ENCODE results near the gene C2CD4A. TPM values are rescaled to one million over a fixed set of nuclear protein-coding genes. Genes with fewer than 3 reads are reported as not detected.

The C2CD4A gene
- total and polyA plus RNA-seq, 8 donors, result 1.2 to 16.1 (median 2.7) TPM

DNA sequence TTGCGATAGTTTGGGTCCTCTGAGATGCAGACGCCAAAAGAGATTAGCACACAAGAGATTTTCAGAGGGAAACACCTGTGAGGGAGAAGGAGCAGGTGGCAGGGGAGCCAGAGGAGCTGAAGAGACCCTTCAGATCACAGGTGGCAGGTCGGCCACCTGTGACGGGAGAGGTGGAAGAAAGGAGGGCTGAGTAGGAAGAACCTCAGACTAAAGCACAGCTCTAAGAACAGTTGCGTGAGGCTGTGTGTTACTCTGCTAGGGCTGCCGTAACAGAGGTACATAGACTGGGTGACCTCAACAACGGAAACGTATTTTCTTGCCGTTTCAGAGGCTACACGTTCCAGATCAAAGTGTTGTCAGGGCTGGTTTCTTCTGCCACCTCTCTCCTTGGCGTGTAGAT is 38.5 kb downstream of the C2CD4A start:
- intact Hi-C loops (cut with DNase I), result no loop called here
- no peak for FAIRE-seq
- no peaks in the 10 kb centered on the region for H3K9me3 ChIP-seq
- peaks cover 13 to 18% (median 17%) of the 10 kb centered on the region in 3 donors for H3K4me1 ChIP-seq
- H3K27ac ChIP-seq, result no peak overlapping the region
- H3K27me3 ChIP-seq, result no peaks in the 10 kb centered on the region
- H3K4me3 ChIP-seq, result no peak overlapping the region
- 94 to 95% methylated on average over 11 of the region's 11 CpGs for WGBS, 2 donors
- DNase-seq, result no peak
- TF ChIP-seq, protein P1, sequence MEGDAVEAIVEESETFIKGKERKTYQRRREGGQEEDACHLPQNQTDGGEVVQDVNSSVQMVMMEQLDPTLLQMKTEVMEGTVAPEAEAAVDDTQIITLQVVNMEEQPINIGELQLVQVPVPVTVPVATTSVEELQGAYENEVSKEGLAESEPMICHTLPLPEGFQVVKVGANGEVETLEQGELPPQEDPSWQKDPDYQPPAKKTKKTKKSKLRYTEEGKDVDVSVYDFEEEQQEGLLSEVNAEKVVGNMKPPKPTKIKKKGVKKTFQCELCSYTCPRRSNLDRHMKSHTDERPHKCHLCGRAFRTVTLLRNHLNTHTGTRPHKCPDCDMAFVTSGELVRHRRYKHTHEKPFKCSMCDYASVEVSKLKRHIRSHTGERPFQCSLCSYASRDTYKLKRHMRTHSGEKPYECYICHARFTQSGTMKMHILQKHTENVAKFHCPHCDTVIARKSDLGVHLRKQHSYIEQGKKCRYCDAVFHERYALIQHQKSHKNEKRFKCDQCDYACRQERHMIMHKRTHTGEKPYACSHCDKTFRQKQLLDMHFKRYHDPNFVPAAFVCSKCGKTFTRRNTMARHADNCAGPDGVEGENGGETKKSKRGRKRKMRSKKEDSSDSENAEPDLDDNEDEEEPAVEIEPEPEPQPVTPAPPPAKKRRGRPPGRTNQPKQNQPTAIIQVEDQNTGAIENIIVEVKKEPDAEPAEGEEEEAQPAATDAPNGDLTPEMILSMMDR (IDR thresholded peaks at IDR 0.05), result no peak
- no peaks in the 10 kb centered on the region for H3K36me3 ChIP-seq
- no peak for ATAC-seq

- DNase-seq (no peak), ATAC-seq (no peak), FAIRE-seq (no peak)
- Histone ChIP-seq H3K4me3 (no peak overlapping the region), H3K27ac (no peak overlapping the region), H3K4me1 (peaks cover 20 to 26% (median 22%) of the 10 kb centered on the region in 3 donors), H3K9me3 (no peaks in the 10 kb centered on the region), H3K27me3 (no peaks in the 10 kb centered on the region), H3K36me3 (no peaks in the 10 kb centered on the region)
- intact Hi-C loops (cut with DNase I), result no loop called here
- TF ChIP-seq, protein P1 (IDR thresholded peaks at IDR 0.05), result no peak
- 98% methylated on average over 3 of the region's 3 CpGs for WGBS, 2 donors
Measured at GRCh38 chr15:62106096-62106495, 39.3 kb downstream of the C2CD4A start.

DNA sequence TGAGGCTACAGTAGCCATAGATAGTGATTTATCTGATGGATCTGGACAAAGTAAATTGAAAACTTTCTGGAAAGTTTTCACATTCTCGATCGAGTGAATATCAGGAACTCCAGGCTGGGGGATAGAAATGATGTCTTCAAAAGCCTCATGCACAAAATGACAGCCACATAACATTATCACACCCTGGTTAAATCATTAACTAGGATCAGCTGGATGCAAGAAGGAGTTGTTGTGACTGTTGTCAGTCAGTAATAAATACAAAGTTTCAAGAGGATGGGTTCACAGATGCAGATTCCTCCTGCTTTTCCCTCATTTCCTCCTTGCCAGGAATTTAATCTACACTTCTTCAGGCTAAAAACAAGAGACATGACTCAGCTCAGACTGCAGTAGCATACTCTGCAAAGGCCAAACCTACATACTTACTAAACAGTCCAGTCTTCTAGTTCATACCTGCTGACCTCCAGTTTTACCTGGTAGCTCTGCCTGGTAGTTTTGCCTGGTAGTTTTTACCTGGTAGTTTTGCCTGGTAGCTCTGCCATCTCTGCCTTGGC is 40.9 kb downstream of the C2CD4A start:
- Histone ChIP-seq H3K4me1 (peaks cover 26 to 31% (median 29%) of the 10 kb centered on the region in 3 donors), H3K9me3 (no peaks in the 10 kb centered on the region), H3K36me3 (no peaks in the 10 kb centered on the region), H3K27me3 (no peaks in the 10 kb centered on the region), H3K27ac (no peak overlapping the region), H3K4me3 (no peak overlapping the region)
- TF ChIP-seq, protein P1 (IDR thresholded peaks at IDR 0.05), result no peak
- DNase-seq, result no peak
- ATAC-seq, result peak in 2 of 4 donors; percentile 15 to 40
- FAIRE-seq, result no peak
- intact Hi-C loops (cut with DNase I), result no loop called here
- WGBS, 2 donors, result 15 to 22% methylated on average over 2 of the region's 2 CpGs

- H3K9me3 ChIP-seq, result no peaks in the 10 kb centered on the region
- FAIRE-seq, result no peak
- DNase-seq, result no peak
Measured at GRCh38 chr15:62108411-62108810, 41.6 kb downstream of the C2CD4A start.

GRCh38 chr15:62109437-62109836 is 42.7 kb downstream of the C2CD4A start:
- WGBS, 2 donors, result 63 to 74% methylated on average over 1 of the region's 1 CpG
- Histone ChIP-seq H3K9me3 (no peaks in the 10 kb centered on the region), H3K4me3 (no peak overlapping the region), H3K36me3 (no peaks in the 10 kb centered on the region), H3K27me3 (no peaks in the 10 kb centered on the region), H3K27ac (peak overlapping the region in 2 of 4 donors; percentile 76 to 84), H3K4me1 (peaks cover 32 to 38% (median 37%) of the 10 kb centered on the region in 3 donors)
- TF ChIP-seq, protein P1 (IDR thresholded peaks at IDR 0.05), result no peak
- ATAC-seq (no peak), FAIRE-seq (no peak), DNase-seq (no peak)
- intact Hi-C loops (cut with DNase I), result no loop called here

More at GRCh38 chr15:62108411-62108810, 41.6 kb downstream of the C2CD4A start:
- TF ChIP-seq, protein P1 (IDR thresholded peaks at IDR 0.05), result no peak
- Histone ChIP-seq H3K27ac (no peak overlapping the region), H3K27me3 (no peaks in the 10 kb centered on the region), H3K36me3 (no peaks in the 10 kb centered on the region), H3K4me3 (no peak overlapping the region), H3K4me1 (peaks cover 30 to 36% (median 35%) of the 10 kb centered on the region in 3 donors)
- WGBS, 2 donors, result 58 to 63% methylated on average over 2 of the region's 2 CpGs
- ATAC-seq, result no peak
- intact Hi-C loops (cut with DNase I), result no loop called here

All from pancreas (tissue), 10 donors.